GM13976 (cell line): ENCODE measurements around the gene CASP8.
A peak's percentile ranks its signal among the peaks of the same experiment; 100 is the strongest.

Experiments
- DNase-seq: peaks from one replicate; pipeline ENCODE4 v3.0.0; 2012; ENCODE audit warnings: low spot score
- CTCF ChIP-seq: IDR thresholded peaks from 2 replicates; pipeline ENCODE4 v1.5.1; 2012; ENCODE audit warnings: borderline replicate concordance, mild to moderate bottlenecking; ENCODE audit not compliant: insufficient read depth; ENCODE audit errors: extremely low read depth, missing control alignments, control extremely low read depth
- in situ Hi-C: fragments of 300-500 bp; cut with MboI; formaldehyde crosslinking; loops from one replicate; pipeline ENCODE4 v1.12.0; 2022; ENCODE audit warnings: low sequenced_read_pairs, mixed read lengths, inconsistent platforms; ENCODE audit not compliant: unreplicated experiment

CASP8 gene

GRCh38 chr2:201223089-201224073, 37.0 kb upstream of the CASP8 start:
- in situ Hi-C loops: no loop called here
- DNase-seq: peak; percentile 42
- TF ChIP-seq CTCF: no peak

GRCh38 chr2:201228271-201228911, 31.9 kb upstream of the CASP8 start:
- no peak for DNase-seq
- in situ Hi-C loops: loop anchor here (5.0 kb wide), 1 partner anchor 46 kb away; the partner anchor contains the start of gene CASP10
- no peak for TF ChIP-seq CTCF

GRCh38 chr2:201228912-201229290, 31.4 kb upstream of the CASP8 start:
- in situ Hi-C loops: loop anchor here (5.0 kb wide), 1 partner anchor 47 kb away; the partner anchor contains the start of gene CASP10
- no peak for TF ChIP-seq CTCF
- no peak for DNase-seq

- in situ Hi-C loops: no loop called here
- TF ChIP-seq CTCF: peak; percentile 76
- peak; percentile 84 for DNase-seq
Observed at GRCh38 chr2:201231781-201232466, 28.4 kb upstream of the CASP8 start.

GRCh38 chr2:201232467-201232815, 27.9 kb upstream of the CASP8 start:
- in situ Hi-C loops: no loop called here
- no peak for DNase-seq

More at GRCh38 chr2:201232467-201232815, 27.9 kb upstream of the CASP8 start:
- TF ChIP-seq CTCF: no peak
